MM.1S (cell line): Measurements from ENCODE around the gene GSE1.

Experiments used
- DNase-seq: peaks from one replicate; pipeline ENCODE4 v3.0.0-alpha.2; 2015
- H2AFZ ChIP-seq: fragments of 300-600 bp; sonication (generic); 2 replicates; pipeline ENCODE4 v1.6.0; 2016; ENCODE audit warnings: antibody characterized with exemption, low read length
- H3F3A ChIP-seq: fragments of 300-600 bp; sonication (generic); 2 replicates; pipeline ENCODE4 v1.6.1; 2016; ENCODE audit warnings: mild to moderate bottlenecking, antibody characterized with exemption, low read length, moderate library complexity, mixed read lengths; ENCODE audit not compliant: insufficient read depth
- H3K27ac ChIP-seq: fragments of 300-600 bp; sonication (generic); 2 replicates; pipeline ENCODE4 v1.5.1; 2016; ENCODE audit warnings: mild to moderate bottlenecking, low read length
- H3K27me3 ChIP-seq: fragments of 300-600 bp; sonication (generic); replicated peaks from 2 replicates; pipeline ENCODE4 v1.6.0; 2016; ENCODE audit warnings: low read length; ENCODE audit not compliant: insufficient read depth
- H3K36me3 ChIP-seq: fragments of 300-600 bp; sonication (generic); replicated peaks from 2 replicates; pipeline ENCODE4 v1.6.1; 2016; ENCODE audit warnings: mild to moderate bottlenecking, low read length, mixed read lengths; ENCODE audit not compliant: insufficient read depth
- H3K4me1 ChIP-seq: fragments of 300-600 bp; sonication (generic); 2 replicates; pipeline ENCODE4 v1.6.1; 2016; ENCODE audit warnings: low read length, mixed read lengths
- H3K4me2 ChIP-seq: fragments of 300-600 bp; sonication (generic); 2 replicates; pipeline ENCODE4 v1.6.0; 2016; ENCODE audit warnings: low read depth, low read length
- H3K4me3 ChIP-seq: fragments of 300-600 bp; sonication (generic); 2 replicates; pipeline ENCODE4 v1.5.1; 2016; ENCODE audit warnings: low read length, mixed read lengths
- H3K79me2 ChIP-seq: fragments of 300-600 bp; sonication (generic); 2 replicates; pipeline ENCODE4 v1.6.1; 2016; ENCODE audit warnings: mixed run types, low read length, mixed read lengths
- H3K9ac ChIP-seq: fragments of 300-600 bp; sonication (generic); 2 replicates; pipeline ENCODE4 v1.6.1; 2016; ENCODE audit warnings: low read length, mixed read lengths
- H3K9me2 ChIP-seq: fragments of 300-600 bp; sonication (generic); replicated peaks from 2 replicates; pipeline ENCODE4 v1.6.1; 2016; ENCODE audit warnings: mild to moderate bottlenecking, low read length, mixed read lengths; ENCODE audit not compliant: insufficient read depth
- H3K9me3 ChIP-seq: fragments of 300-600 bp; sonication (generic); replicated peaks from 2 replicates; pipeline ENCODE4 v1.6.1; 2016; ENCODE audit warnings: mild to moderate bottlenecking, low read length, mixed read lengths; ENCODE audit not compliant: insufficient read depth
- H4K20me1 ChIP-seq: fragments of 300-600 bp; sonication (generic); 2 replicates; pipeline ENCODE4 v1.6.1; 2016; ENCODE audit warnings: mild to moderate bottlenecking, low read length, moderate library complexity, mixed read lengths; ENCODE audit not compliant: insufficient read depth
- CTCF ChIP-seq: fragments of 300-600 bp; sonication (generic); IDR thresholded peaks from 2 replicates; pipeline ENCODE4 v1.5.1; 2016; ENCODE audit warnings: antibody characterized with exemption, low read length, mixed read lengths
- EZH2 ChIP-seq: fragments of 300-600 bp; sonication (generic); optimal IDR thresholded peaks from 2 replicates; pipeline ENCODE3; 2017; ENCODE audit warnings: low read depth, mild to moderate bottlenecking, antibody characterized with exemption, low read length, mixed read lengths
- EZH2phosphoT487 ChIP-seq: fragments of 300-600 bp; sonication (generic); IDR thresholded peaks from 2 replicates; pipeline ENCODE4 v1.6.1; 2018; ENCODE audit warnings: antibody characterized with exemption, low read length

The GSE1 gene

GRCh38 chr16:85612191-85612800 lies 826 bp upstream of the GSE1 start:
- H3K4me3 ChIP-seq: peak overlapping the region; percentile 41
- H3K36me3 ChIP-seq: no peaks in the 10 kb centered on the region
- no peaks in the 10 kb centered on the region for H3K4me1 ChIP-seq
- peak overlapping the region; percentile 45; the same call in 1 of the 2 replicates for H3K27ac ChIP-seq
- no peak overlapping the region for H3K9ac ChIP-seq
- H3K27me3 ChIP-seq: no peaks in the 10 kb centered on the region
- H2AFZ ChIP-seq: no peak overlapping the region
- no peak for DNase-seq
- no peaks in the 10 kb centered on the region for H4K20me1 ChIP-seq
- TF ChIP-seq CTCF (no peak), EZH2phosphoT487 (no peak), EZH2 (no peak)
- H3K79me2 ChIP-seq: peaks cover 30% of the 10 kb centered on the region
- H3K9me2 ChIP-seq: no peaks in the 10 kb centered on the region
- no peaks in the 10 kb centered on the region for H3K9me3 ChIP-seq
- 0 out of 2 replicates have a peak, but pooled peaks cover 4% of the 10 kb centered on the region for H3F3A ChIP-seq
- peak overlapping the region; percentile 54; the same call in 1 of the 2 replicates for H3K4me2 ChIP-seq

DNA sequence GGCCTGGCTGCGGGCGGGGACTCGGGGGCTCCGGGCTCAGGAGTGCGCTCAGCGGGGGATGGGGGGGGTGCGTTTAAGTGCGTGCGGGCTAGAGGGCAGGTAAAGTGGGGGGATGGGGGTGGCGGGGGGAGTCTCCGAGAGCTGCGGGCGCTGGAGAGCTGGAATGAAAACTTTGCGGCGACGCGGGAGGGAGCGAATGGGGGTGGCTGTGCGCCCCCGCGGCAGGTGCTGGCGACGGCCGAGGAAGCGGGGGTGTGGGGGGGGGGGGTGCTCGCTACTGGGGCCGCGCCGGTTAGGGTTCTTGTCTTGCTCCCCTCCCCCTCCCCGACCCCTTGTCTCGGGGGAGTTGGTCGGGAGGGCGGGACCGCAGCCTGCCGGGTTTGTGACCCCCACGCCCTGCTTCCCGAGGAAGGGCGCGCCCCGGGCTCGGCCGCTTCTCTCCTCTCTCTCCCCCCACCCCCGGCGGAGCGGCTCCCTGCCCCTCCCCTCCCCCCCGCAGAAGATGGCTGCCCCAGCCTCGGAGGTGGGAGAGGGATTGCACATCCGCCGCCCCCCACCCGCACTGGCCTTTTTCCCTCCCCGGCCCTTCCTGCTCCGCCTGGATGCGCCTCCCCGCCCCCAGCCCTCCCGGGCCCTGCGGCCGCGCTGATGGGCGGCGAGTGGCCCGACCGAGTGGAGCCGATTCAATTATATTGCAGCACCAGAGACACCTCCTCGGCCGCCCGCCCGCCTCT lies 649 bp downstream of the GSE1 start:
- Histone ChIP-seq H3K9ac (no peak overlapping the region), H3K36me3 (no peaks in the 10 kb centered on the region), H3K4me3 (peak overlapping the region; percentile 39; the same call in 1 of the 2 replicates), H4K20me1 (no peaks in the 10 kb centered on the region), H2AFZ (no peak overlapping the region), H3K9me2 (no peaks in the 10 kb centered on the region), H3K4me2 (peak overlapping the region; percentile 54; the same call in 1 of the 2 replicates), H3F3A (0 out of 2 replicates have a peak, but pooled peaks cover 4% of the 10 kb centered on the region), H3K9me3 (no peaks in the 10 kb centered on the region), H3K27ac (no peak overlapping the region), H3K27me3 (no peaks in the 10 kb centered on the region), H3K79me2 (peaks cover 39% of the 10 kb centered on the region), H3K4me1 (no peaks in the 10 kb centered on the region)
- no peak for DNase-seq
- no peak for TF ChIP-seq EZH2phosphoT487
- TF ChIP-seq EZH2: no peak
- TF ChIP-seq CTCF: no peak

DNA sequence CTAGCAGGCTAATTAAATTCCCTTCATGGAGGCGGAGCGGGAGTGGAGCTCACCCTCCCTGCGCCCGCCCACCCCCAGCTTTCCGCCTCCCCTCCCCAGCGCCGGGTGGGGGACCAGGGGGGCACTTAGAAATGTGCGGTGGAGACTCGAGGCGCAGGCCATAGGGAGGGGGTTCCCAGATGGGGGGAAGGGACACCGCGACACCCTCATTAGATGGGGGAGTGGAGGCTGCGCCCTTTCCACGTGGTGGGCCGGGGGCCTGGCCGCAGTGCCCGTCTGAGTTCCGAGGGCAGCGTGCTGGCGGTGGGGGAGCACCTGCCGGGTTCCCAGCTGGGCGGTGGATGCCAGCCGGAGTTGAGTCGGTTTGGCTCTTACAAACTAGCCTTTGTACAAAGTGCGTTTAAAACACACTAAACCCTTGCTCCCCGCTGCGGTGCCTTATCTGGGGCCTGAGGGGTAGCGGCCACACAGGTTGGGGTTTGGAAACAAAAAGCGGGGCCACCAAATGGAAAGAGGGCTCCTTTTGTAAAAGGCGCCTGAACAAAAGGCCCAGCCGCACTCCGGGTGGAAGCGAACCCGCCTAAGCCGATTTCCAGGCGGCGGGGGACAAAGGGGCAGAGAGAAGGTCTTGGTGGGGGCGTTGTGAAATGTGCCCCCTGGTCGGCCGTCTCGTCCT lies 1.4 kb downstream of the GSE1 start:
- no peaks in the 10 kb centered on the region for H4K20me1 ChIP-seq
- H3K4me2 ChIP-seq: no peak overlapping the region
- 0 out of 2 replicates have a peak, but pooled peaks cover 4% of the 10 kb centered on the region for H3F3A ChIP-seq
- H3K27me3 ChIP-seq: no peaks in the 10 kb centered on the region
- no peak overlapping the region for H3K27ac ChIP-seq
- no peaks in the 10 kb centered on the region for H3K9me2 ChIP-seq
- no peak overlapping the region for H2AFZ ChIP-seq
- H3K36me3 ChIP-seq: no peaks in the 10 kb centered on the region
- no peak overlapping the region for H3K4me3 ChIP-seq
- H3K79me2 ChIP-seq: peaks cover 45% of the 10 kb centered on the region
- H3K9ac ChIP-seq: no peak overlapping the region
- H3K4me1 ChIP-seq: no peaks in the 10 kb centered on the region
- no peaks in the 10 kb centered on the region for H3K9me3 ChIP-seq
- TF ChIP-seq EZH2phosphoT487 (no peak), CTCF (no peak), EZH2 (no peak)
- DNase-seq: no peak
